GM23248 (cell line): ENCODE results near the gene ETV6.

Experiments used
- EZH2 ChIP-seq: fragments of 200-600 bp; sonication (generic); IDR thresholded peaks from 2 replicates; pipeline ENCODE4 v1.6.1; 2018; ENCODE audit warnings: antibody characterized with exemption, mild to moderate bottlenecking; ENCODE audit not compliant: insufficient read depth, poor library complexity, severe bottlenecking
- EZH2phosphoT487 ChIP-seq: fragments of 200-600 bp; sonication (generic); IDR thresholded peaks from 2 replicates; pipeline ENCODE4 v1.6.1; 2018; ENCODE audit warnings: antibody characterized with exemption, moderate library complexity, mild to moderate bottlenecking, low read depth; ENCODE audit not compliant: insufficient read depth

DNA sequence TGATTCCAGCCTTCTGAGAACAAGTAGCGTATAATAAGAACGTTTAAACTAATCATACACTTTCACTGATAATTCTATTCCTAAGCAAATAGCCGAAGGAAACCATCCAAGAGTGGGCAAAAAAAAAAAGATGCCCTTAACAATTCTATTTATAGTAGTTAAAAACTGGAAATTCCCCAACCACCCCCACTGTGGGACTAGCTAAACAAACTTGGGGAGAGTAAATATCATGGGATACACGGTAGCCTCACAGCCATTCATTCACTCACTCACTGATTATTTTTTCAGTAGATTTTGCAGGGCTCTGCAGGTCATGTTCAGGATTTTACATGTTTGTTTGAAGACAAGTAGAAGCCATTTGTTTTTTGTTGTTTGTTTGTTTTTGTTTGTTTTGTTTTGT, 197.0 kb downstream of the ETV6 start:
- no peak for TF ChIP-seq EZH2phosphoT487
- TF ChIP-seq EZH2 = no peak
